GM23338 (cell line): ENCODE results near the gene CDC14A. TPM values are rescaled to one million over a fixed set of nuclear protein-coding genes. Genes with fewer than 3 reads are reported as not detected.

Source experiments
- ATAC-seq: fragments of 200-7000 bp; cut with Tn5 transposase; 3 replicates; pipeline ENCODE4 v1.9.1; 2020
- DNase-seq: peaks from one replicate; pipeline ENCODE4 v3.0.0-alpha.2; 2015; ENCODE audit warnings: low spot score
- H2AFZ ChIP-seq: fragments of 200-600 bp; sonication (generic); 2 replicates; pipeline ENCODE4 v1.8.0; 2016; ENCODE audit warnings: antibody characterized with exemption, mild to moderate bottlenecking, moderate library complexity
- H3F3A ChIP-seq: fragments of 200-600 bp; sonication (generic); replicated peaks from 2 replicates; pipeline ENCODE4 v1.8.0; 2017; ENCODE audit warnings: antibody characterized with exemption, mixed run types, low read depth
- H3K27ac ChIP-seq: fragments of 200-600 bp; sonication (generic); 2 replicates; pipeline ENCODE4 v1.6.1; 2016; ENCODE audit warnings: low read depth
- H3K27me3 ChIP-seq: fragments of 200-600 bp; sonication (generic); 2 replicates; pipeline ENCODE4 v1.8.0; 2016; ENCODE audit warnings: mild to moderate bottlenecking, mixed run types, moderate library complexity; ENCODE audit not compliant: insufficient read depth
- H3K36me3 ChIP-seq: fragments of 200-600 bp; sonication (generic); 2 replicates; pipeline ENCODE4 v1.8.0; 2016; ENCODE audit warnings: mild to moderate bottlenecking; ENCODE audit not compliant: insufficient read depth
- H3K4me1 ChIP-seq: fragments of 200-600 bp; sonication (generic); 2 replicates; pipeline ENCODE4 v1.8.0; 2016; ENCODE audit warnings: mild to moderate bottlenecking, moderate library complexity; ENCODE audit not compliant: insufficient read depth
- H3K4me2 ChIP-seq: fragments of 200-600 bp; sonication (generic); 2 replicates; pipeline ENCODE4 v1.7.1; 2017; ENCODE audit warnings: mixed run types
- H3K4me3 ChIP-seq: fragments of 200-600 bp; sonication (generic); 2 replicates; pipeline ENCODE4 v1.6.1; 2016; ENCODE audit warnings: mixed run types
- H3K79me2 ChIP-seq: fragments of 200-600 bp; sonication (generic); replicated peaks from 2 replicates; pipeline ENCODE4 v1.8.0; 2017; ENCODE audit warnings: mild to moderate bottlenecking; ENCODE audit not compliant: insufficient read depth
- H3K9me2 ChIP-seq: fragments of 200-600 bp; sonication (generic); 2 replicates; pipeline ENCODE4 v1.8.0; 2017; ENCODE audit not compliant: insufficient read depth
- H4K20me1 ChIP-seq: fragments of 200-600 bp; sonication (generic); replicated peaks from 2 replicates; pipeline ENCODE4 v1.8.0; 2017; ENCODE audit warnings: mild to moderate bottlenecking; ENCODE audit not compliant: insufficient read depth
- H3K27ac Mint-ChIP-seq: 2 replicates; pipeline ENCODE4 v1.8.0; 2020; ENCODE audit warnings: inconsistent platforms, mild to moderate bottlenecking, moderate library complexity, mixed read lengths
- H3K27me3 Mint-ChIP-seq: 3 replicates; pipeline ENCODE4 v1.8.0; 2022; ENCODE audit warnings: low read depth, mild to moderate bottlenecking, moderate library complexity, mixed read lengths, inconsistent platforms; ENCODE audit not compliant: insufficient read depth, poor library complexity
- H3K36me3 Mint-ChIP-seq: 3 replicates; pipeline ENCODE4 v1.8.0; 2021; ENCODE audit warnings: low read depth, mild to moderate bottlenecking, inconsistent platforms, moderate library complexity, mixed read lengths
- H3K4me1 Mint-ChIP-seq: 3 replicates; pipeline ENCODE4 v1.8.0; 2020; ENCODE audit warnings: mild to moderate bottlenecking, inconsistent platforms, mixed read lengths
- H3K4me3 Mint-ChIP-seq: 3 replicates; pipeline ENCODE4 v1.8.0; 2021; ENCODE audit warnings: moderate library complexity, mild to moderate bottlenecking, inconsistent platforms, mixed read lengths
- H3K9me3 Mint-ChIP-seq: 3 replicates; pipeline ENCODE4 v1.8.0; 2020; ENCODE audit warnings: moderate library complexity, mild to moderate bottlenecking, inconsistent platforms, mixed read lengths
- CREB1 ChIP-seq: fragments of 250-450 bp; sonication (Bioruptor Pico); IDR thresholded peaks from 2 replicates; pipeline ENCODE4 v1.5.0; 2020; ENCODE audit warnings: low read depth, mild to moderate bottlenecking, moderate library complexity
- EZH2 ChIP-seq: fragments of 200-600 bp; sonication (generic); IDR thresholded peaks from one replicate; pipeline ENCODE4 v1.8.0; 2017; ENCODE audit warnings: antibody characterized with exemption, mild to moderate bottlenecking, low read depth; ENCODE audit not compliant: unreplicated experiment
- JUNB ChIP-seq: IDR thresholded peaks from one replicate; pipeline ENCODE4 v1.6.1; 2016; ENCODE audit warnings: antibody characterized with exemption; ENCODE audit not compliant: unreplicated experiment
- NANOG ChIP-seq: IDR thresholded peaks from 2 replicates; pipeline ENCODE4 v1.6.1; 2016; ENCODE audit warnings: antibody characterized with exemption, borderline replicate concordance
- POLR2AphosphoS5 ChIP-seq: IDR thresholded peaks from 2 replicates; pipeline ENCODE4 v1.6.1; 2016; ENCODE audit warnings: antibody characterized with exemption, low read depth
- ZNF114 ChIP-seq: fragments of 250-450 bp; sonication (Bioruptor Pico); IDR thresholded peaks from 2 replicates; pipeline ENCODE4 v1.5.0; 2020; ENCODE audit warnings: mild to moderate bottlenecking, moderate library complexity
- polyA plus RNA-seq: library from polyadenylated mRNA; unstranded; fragments of >200 nt; fragmentation: Nextera tagmentation; extraction: Ambion mirVana; gene quantifications from 2 replicates; pipeline ENCODE4 v1.2.1, GENCODE V29; 2016
- total RNA-seq: library from RNA; depleted of rRNA; stranded (reverse); fragments of >200 nt; shearing (Covaris generic); gene quantifications from 2 replicates; pipeline ENCODE4 v1.2.3, GENCODE V29; 2014
- TF ChIP-seq, protein P1 (sequence below): fragments of 250-450 bp; sonication (Bioruptor Pico); IDR thresholded peaks from 2 replicates; pipeline ENCODE4 v1.5.0; 2020; ENCODE audit warnings: mild to moderate bottlenecking, moderate library complexity

Gene CDC14A
- total and polyA plus RNA-seq, 2 experiments from 2014 or later: 11.1 to 20.8 TPM

DNA sequence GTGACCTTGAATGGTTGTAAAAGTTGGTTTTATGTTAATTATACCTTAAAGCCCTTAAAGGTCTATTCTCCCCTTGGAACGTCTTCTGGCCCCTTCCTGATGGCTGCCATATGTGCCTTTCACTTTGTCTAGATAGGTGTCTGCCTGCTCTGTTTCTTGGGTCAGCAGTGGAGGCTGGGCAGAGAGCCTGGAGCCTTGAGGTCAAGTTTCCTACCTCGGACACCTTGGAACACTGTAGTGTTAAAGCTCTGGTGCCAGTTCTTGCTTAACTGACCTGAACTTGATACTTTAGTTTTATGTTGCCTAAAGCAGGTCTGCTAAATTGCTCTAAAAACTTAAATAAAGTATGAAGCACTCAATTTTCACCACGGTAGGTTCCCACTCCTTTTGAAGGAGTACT is 86.5 kb downstream of the CDC14A start (continued):
- no peak for TF ChIP-seq EZH2
- TF ChIP-seq CREB1 (CRISPR knock-in tag): no peak
- TF ChIP-seq NANOG: no peak
- TF ChIP-seq, protein P1, sequence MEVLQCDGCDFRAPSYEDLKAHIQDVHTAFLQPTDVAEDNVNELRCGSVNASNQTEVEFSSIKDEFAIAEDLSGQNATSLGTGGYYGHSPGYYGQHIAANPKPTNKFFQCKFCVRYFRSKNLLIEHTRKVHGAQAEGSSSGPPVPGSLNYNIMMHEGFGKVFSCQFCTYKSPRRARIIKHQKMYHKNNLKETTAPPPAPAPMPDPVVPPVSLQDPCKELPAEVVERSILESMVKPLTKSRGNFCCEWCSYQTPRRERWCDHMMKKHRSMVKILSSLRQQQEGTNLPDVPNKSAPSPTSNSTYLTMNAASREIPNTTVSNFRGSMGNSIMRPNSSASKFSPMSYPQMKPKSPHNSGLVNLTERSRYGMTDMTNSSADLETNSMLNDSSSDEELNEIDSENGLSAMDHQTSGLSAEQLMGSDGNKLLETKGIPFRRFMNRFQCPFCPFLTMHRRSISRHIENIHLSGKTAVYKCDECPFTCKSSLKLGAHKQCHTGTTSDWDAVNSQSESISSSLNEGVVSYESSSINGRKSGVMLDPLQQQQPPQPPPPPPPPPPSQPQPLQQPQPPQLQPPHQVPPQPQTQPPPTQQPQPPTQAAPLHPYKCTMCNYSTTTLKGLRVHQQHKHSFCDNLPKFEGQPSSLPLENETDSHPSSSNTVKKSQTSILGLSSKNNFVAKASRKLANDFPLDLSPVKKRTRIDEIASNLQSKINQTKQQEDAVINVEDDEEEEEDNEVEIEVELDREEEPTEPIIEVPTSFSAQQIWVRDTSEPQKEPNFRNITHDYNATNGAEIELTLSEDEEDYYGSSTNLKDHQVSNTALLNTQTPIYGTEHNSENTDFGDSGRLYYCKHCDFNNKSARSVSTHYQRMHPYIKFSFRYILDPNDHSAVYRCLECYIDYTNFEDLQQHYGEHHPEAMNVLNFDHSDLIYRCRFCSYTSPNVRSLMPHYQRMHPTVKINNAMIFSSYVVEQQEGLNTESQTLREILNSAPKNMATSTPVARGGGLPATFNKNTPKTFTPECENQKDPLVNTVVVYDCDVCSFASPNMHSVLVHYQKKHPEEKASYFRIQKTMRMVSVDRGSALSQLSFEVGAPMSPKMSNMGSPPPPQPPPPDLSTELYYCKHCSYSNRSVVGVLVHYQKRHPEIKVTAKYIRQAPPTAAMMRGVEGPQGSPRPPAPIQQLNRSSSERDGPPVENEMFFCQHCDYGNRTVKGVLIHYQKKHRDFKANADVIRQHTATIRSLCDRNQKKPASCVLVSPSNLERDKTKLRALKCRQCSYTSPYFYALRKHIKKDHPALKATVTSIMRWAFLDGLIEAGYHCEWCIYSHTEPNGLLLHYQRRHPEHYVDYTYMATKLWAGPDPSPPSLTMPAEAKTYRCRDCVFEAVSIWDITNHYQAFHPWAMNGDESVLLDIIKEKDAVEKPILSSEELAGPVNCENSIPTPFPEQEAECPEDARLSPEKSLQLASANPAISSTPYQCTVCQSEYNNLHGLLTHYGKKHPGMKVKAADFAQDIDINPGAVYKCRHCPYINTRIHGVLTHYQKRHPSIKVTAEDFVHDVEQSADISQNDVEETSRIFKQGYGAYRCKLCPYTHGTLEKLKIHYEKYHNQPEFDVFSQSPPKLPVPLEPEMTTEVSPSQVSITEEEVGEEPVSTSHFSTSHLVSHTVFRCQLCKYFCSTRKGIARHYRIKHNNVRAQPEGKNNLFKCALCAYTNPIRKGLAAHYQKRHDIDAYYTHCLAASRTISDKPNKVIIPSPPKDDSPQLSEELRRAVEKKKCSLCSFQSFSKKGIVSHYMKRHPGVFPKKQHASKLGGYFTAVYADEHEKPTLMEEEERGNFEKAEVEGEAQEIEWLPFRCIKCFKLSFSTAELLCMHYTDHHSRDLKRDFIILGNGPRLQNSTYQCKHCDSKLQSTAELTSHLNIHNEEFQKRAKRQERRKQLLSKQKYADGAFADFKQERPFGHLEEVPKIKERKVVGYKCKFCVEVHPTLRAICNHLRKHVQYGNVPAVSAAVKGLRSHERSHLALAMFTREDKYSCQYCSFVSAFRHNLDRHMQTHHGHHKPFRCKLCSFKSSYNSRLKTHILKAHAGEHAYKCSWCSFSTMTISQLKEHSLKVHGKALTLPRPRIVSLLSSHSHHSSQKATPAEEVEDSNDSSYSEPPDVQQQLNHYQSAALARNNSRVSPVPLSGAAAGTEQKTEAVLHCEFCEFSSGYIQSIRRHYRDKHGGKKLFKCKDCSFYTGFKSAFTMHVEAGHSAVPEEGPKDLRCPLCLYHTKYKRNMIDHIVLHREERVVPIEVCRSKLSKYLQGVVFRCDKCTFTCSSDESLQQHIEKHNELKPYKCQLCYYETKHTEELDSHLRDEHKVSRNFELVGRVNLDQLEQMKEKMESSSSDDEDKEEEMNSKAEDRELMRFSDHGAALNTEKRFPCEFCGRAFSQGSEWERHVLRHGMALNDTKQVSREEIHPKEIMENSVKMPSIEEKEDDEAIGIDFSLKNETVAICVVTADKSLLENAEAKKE (CRISPR knock-in tag): no peak
- TF ChIP-seq POLR2AphosphoS5: no peak

DNA sequence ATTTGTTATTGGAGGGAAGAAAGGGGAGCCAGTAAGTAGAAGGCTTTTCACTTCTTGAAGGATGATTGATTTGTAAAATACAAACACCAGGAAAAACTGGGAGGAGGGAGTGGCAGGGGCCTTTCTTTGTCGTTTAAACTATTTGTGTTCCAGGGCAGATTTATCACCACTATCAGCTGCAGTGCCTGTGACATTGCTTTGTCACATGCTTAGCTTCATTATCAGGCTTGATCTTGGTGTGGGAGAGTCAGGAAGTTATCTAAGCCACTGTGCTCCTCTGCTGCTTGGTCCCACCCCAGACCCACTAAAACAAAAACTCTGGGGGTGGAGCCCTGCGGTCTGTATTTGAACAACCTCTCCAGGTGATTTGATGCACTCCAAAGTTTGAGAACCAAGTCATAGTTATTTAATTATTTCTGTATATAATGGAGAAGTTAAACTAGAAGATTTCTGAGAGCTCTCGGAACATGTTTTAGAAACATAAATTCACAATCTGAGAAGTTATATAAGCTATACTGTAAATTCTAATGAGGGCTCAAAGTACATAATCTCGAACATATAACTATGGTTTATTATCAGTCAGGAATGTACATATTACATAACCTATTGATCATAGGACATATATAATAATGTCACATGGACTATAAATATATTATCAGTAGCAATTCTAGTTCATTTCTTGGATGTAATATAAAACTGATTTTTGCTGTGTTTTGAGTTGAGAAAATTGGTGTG is 87.9 kb downstream of the CDC14A start:
- Histone ChIP-seq H3K36me3 (no peaks in the 10 kb centered on the region), H3K27ac (peak overlapping the region; percentile 1; the same call in 1 of the 2 replicates), H2AFZ (no peak overlapping the region), H4K20me1 (no peaks in the 10 kb centered on the region), H3K27me3 (no peaks in the 10 kb centered on the region), H3K79me2 (no peaks in the 10 kb centered on the region), H3F3A (no peaks in the 10 kb centered on the region), H3K4me3 (no peak overlapping the region), H3K9me2 (no peaks in the 10 kb centered on the region), H3K4me1 (peaks cover 26% of the 10 kb centered on the region), H3K4me2 (no peak overlapping the region)
- Mint-ChIP-seq H3K9me3 (no peaks in the 10 kb centered on the region), H3K27ac (peak overlapping the region; percentile 19; the same call in 1 of the 2 replicates), H3K36me3 (no peaks in the 10 kb centered on the region; the same call in 1 of the 3 replicates), H3K4me1 (peaks cover 28% of the 10 kb centered on the region), H3K27me3 (no peaks in the 10 kb centered on the region), H3K4me3 (no peak overlapping the region)
- ATAC-seq: peak; percentile 64
- no peak for DNase-seq
- TF ChIP-seq JUNB: no peak
- TF ChIP-seq POLR2AphosphoS5: no peak
- no peak for TF ChIP-seq NANOG
- no peak for TF ChIP-seq ZNF114 (CRISPR knock-in tag)
- TF ChIP-seq CREB1 (CRISPR knock-in tag): no peak
- TF ChIP-seq, protein P1 (CRISPR knock-in tag): no peak
